ENCODE measurements around the gene CAMK2A. TPM values are rescaled to one million over a fixed set of nuclear protein-coding genes. Genes with fewer than 3 reads are reported as not detected.

CAMK2A gene
- total and polyA plus RNA-seq, 11 donors = 3.2 to 26.0 (median 15.2) TPM

DNA sequence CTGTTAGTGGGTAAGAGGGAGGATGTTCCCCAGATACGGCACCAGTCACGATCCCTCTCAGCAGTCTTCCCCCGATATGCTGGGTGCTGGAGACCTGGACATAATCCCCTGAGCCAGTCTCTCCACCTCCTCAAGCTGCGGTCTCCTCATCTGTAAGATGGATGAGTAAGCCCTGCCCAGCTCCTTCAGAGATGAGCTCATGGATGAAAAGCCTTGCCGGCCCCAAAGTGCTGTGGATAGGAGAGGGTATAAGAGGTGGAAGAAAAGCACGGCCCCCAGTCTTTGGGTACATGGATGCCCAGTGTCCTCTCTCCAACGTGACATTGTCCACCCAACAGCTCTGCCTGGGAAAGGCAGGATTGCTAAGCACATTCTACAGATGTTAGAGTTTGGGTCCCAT lies 4.5 kb downstream of the CAMK2A start:
- intact Hi-C loops (cut with DNase I) = no loop called here
- no peak for TF ChIP-seq POLR2A (IDR thresholded peaks at IDR 0.05)
- TF ChIP-seq, protein P1, sequence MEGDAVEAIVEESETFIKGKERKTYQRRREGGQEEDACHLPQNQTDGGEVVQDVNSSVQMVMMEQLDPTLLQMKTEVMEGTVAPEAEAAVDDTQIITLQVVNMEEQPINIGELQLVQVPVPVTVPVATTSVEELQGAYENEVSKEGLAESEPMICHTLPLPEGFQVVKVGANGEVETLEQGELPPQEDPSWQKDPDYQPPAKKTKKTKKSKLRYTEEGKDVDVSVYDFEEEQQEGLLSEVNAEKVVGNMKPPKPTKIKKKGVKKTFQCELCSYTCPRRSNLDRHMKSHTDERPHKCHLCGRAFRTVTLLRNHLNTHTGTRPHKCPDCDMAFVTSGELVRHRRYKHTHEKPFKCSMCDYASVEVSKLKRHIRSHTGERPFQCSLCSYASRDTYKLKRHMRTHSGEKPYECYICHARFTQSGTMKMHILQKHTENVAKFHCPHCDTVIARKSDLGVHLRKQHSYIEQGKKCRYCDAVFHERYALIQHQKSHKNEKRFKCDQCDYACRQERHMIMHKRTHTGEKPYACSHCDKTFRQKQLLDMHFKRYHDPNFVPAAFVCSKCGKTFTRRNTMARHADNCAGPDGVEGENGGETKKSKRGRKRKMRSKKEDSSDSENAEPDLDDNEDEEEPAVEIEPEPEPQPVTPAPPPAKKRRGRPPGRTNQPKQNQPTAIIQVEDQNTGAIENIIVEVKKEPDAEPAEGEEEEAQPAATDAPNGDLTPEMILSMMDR (IDR thresholded peaks at IDR 0.05) = no peak
- DNase-seq = no peak
- H3K4me1 ChIP-seq = no peaks in the 10 kb centered on the region
- 92 to 98% (median 94%) methylated on average over 7 of the region's 7 CpGs for WGBS, 4 donors
- no peaks in the 10 kb centered on the region for H3K9me3 ChIP-seq
- H3K4me3 ChIP-seq = no peak overlapping the region
- peaks cover 0 to 3% (median 0%) of the 10 kb centered on the region in 9 donors for H3K27me3 ChIP-seq
- no peak for ATAC-seq
- no peaks in the 10 kb centered on the region for H3K36me3 ChIP-seq
- H3K27ac ChIP-seq = no peak overlapping the region

DNA sequence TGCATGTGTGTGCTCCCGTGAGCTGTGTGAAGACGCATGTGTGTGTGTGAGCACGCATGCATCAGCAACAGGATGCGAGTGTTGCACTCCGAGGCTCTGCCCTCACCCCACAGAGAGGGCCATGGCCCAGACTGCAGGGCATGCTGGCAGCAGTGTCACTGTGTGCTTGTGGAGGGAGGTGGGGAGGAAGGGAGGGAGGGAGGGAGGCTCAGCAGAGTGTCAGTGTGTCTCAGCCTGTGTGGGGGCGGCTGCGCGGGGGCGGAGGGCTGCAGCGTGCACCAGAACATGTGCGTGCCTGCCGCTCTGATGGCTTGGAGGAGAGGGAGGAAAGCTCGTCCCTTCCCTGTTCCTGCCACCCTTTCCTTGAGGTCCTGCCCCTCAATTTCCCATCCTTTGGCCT lies 5.3 kb downstream of the CAMK2A start:
- ATAC-seq (no peak), DNase-seq (no peak)
- H3K4me1 ChIP-seq = no peaks in the 10 kb centered on the region
- H3K9me3 ChIP-seq = no peaks in the 10 kb centered on the region
- no peak overlapping the region for H3K27ac ChIP-seq
- intact Hi-C loops (cut with DNase I) = no loop called here
- no peaks in the 10 kb centered on the region for H3K27me3 ChIP-seq
- 68 to 81% (median 73%) methylated on average over 13 of the region's 13 CpGs for WGBS, 4 donors
- TF ChIP-seq, protein P1 (IDR thresholded peaks at IDR 0.05) = no peak
- no peak for TF ChIP-seq POLR2A (IDR thresholded peaks at IDR 0.05)
- H3K4me3 ChIP-seq = no peak overlapping the region
- no peaks in the 10 kb centered on the region for H3K36me3 ChIP-seq

DNA sequence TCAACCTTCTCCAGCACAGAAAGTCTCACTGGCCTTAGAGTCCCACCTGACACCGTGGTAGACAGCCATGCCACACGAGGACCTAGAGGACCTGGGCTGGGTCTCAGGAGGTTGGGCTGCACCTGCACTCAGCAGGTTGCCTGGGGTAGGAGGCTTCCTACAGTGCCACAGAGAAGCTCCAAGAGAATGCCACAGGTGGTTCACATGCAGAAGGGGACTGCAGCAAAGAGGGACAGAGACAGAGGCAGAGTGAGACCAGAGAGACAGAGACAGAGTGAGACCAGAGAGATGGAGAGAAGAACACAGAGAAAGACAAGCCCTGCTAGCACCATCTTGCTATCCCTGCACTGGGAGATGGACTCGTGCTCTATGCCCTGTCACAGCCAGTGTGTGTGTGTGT lies 5.7 kb downstream of the CAMK2A start:
- H3K4me3 ChIP-seq = no peak overlapping the region
- no peak overlapping the region for H3K27ac ChIP-seq
- DNase-seq (no peak), ATAC-seq (no peak)
- WGBS, 4 donors = 69 to 87% (median 84%) methylated on average over 3 of the region's 3 CpGs
- H3K4me1 ChIP-seq = no peaks in the 10 kb centered on the region
- H3K36me3 ChIP-seq = no peaks in the 10 kb centered on the region
- H3K27me3 ChIP-seq = no peaks in the 10 kb centered on the region
- no peaks in the 10 kb centered on the region for H3K9me3 ChIP-seq
- no peak for TF ChIP-seq POLR2A (IDR thresholded peaks at IDR 0.05)
- TF ChIP-seq, protein P1 (IDR thresholded peaks at IDR 0.05) = no peak
- intact Hi-C loops (cut with DNase I) = no loop called here

DNA sequence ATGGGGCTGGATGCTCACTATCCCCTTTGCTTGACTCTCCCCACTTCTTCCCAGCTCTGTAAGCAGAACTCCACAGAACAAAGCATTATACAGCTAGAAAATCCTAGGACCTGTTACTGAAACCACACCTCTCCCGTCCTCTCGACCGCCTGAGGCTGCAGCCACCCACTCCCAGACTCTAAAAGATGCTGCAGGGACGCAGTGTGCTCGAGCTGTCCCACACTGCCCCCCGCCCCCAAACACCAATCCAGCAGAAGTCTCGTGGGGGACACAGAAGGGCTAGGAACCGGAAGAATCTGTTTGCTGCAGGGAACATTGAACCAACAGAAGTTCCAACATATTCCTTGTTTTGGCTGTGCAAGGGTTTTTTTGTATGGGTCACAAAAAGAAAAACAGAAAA lies 7.6 kb downstream of the CAMK2A start:
- WGBS, 4 donors = 71 to 80% (median 76%) methylated on average over 8 of the region's 8 CpGs
- TF ChIP-seq, protein P1 (IDR thresholded peaks at IDR 0.05) = no peak
- TF ChIP-seq POLR2A (IDR thresholded peaks at IDR 0.05) = no peak

More for the DNA sequence above, 7.6 kb downstream of the CAMK2A start:
- ATAC-seq (no peak), DNase-seq (no peak)
- Histone ChIP-seq H3K9me3 (no peaks in the 10 kb centered on the region), H3K36me3 (no peaks in the 10 kb centered on the region), H3K27me3 (no peaks in the 10 kb centered on the region), H3K4me3 (no peak overlapping the region), H3K27ac (no peak overlapping the region), H3K4me1 (no peaks in the 10 kb centered on the region)
- intact Hi-C loops (cut with DNase I) = no loop called here
